Renal pelvis (tissue), 4 donors: ENCODE measurements around the gene TRABD2A. TPM values are rescaled to one million over a fixed set of nuclear protein-coding genes. Genes with fewer than 3 reads are reported as not detected.
"Not testable (repeated sequence)": the region's sequence is repeated elsewhere in the genome, so short reads cannot be mapped to it uniquely, and the experiment has no call there.

Experiments
- DNase-seq: peaks from one replicate; pipeline ENCODE4 v3.0.0-alpha.2; 2013
- polyA plus RNA-seq, 3 donors: library from polyadenylated mRNA; unstranded; fragments of 120-200 nt; gene quantifications; one replicate each; pipeline ENCODE4 v1.2.1, GENCODE V29; 2013; ENCODE audit not compliant: insufficient read length in 3 of 3

Gene TRABD2A
- polyA plus RNA-seq, 3 donors: 0.30 to 0.88 (median 0.36) TPM

DNA sequence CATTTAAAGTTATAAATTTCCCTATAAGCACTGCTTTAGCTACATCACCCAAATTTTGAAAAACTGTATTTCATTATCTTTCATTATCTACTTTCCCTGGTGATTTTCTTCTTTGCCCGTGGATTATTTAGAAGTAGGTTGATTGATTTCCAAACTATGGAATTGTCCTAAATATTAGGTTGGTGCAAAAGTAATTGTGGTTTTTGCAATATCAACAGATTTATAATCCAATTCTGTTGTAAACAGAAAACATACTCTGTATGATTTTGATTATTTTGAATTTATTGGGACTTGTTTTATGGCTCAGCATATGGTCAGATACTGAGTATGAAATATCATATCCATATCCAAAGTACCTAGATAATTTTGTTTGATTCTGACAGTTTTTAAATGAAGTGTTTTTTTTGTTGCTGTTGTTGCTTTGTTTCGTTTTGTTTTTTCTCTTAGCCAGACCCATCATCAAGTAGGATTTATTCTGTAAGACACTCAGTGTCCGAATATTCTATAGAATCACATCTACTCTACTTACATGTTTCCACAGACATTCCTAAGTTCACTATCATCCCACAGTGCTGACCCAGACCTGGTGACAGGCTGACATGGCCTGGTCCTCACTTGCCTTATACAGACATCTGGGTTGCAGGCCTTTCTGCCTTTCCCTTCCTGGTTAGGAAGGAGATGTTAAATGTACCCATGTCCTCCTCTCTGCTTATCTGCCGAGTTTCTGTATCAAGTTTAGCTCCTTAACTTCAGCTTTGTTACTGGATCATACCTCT lies 2.1 kb upstream of the TRABD2A start:
- no peak for DNase-seq

GRCh38 chr2:84882414-84882738 lies 1.5 kb upstream of the TRABD2A start:
- no peak for DNase-seq

DNA sequence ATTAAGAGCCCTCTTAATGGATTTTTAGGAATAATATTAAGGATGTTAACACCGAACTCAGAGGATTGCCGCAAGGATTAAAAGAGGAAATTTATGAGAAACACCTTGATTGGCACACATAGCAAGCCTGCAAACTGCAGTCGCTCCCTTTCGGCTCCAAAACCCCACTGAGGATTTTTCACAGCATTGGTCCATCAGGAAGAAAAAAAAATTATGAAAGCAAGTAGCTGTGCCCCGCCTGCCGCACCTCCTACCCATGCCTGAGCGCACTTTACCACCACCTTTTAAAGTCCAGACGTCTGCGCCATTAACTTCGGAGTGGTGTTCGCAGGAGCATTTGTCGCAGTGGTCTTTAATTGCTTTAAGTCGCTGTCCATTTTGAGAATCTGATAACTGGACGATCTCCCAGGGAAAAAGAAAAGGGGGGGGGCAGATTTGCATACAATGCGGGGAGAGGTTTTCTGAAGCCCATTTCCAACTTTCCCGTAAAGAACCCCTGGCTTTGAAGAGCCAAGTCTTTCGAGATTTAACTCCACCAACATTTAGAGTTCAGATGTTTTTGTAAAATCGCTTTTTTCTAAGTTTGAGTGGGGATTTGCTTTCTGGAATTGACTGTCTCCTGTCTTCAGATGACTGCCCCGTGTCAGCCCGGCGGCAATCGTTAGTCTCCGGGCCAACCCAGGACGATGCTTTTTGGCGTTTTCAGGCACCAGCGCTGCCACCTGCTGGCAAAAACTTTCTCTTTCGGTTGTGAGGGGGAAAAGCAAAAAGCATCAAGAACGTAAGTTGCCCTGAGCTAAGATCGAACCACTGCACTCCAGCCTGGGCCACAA lies 913 bp upstream of the TRABD2A start:
- peak; percentile 81 for DNase-seq

GRCh38 chr2:84880395-84880644 lies 564 bp downstream of the TRABD2A start:
- no peak for DNase-seq

DNA sequence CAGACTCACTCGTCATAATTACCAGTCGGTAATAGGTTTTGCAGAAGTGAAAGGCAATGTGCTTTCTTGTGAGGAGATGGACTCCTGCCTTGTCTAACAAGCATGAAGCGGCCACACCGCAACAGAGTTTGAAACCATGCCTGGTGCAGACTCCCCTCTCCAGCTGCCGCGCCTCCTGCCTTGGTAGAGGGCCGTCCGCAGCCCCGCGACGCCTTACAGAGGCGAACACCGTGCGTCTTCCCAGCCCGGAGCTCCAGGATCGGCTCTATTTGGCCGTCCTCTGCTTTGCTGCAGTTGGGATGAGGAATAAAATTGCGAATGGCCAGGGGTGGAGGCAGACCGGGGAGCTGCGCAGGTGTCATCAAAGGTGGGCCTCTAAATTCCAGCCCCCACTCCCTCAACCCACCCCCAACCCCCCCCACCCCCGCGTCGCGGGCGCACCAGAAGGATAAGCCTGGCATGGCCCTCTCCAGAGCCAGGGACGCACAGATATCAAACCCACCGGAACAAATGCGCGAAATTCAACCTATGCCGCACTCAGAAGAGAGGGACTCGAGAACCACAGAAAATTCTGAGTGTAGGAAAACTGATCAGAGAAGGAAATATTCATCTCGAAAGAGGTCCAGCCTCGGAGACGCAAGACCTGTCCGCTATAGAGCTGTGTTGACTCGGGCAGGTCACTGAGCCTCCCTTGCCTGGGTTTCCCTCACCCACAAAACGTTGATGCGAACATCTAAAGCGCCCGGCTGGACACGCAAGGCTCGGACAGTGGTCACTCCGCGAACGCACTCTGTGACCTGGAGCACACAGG lies 1.1 kb downstream of the TRABD2A start:
- DNase-seq: no peak

DNA sequence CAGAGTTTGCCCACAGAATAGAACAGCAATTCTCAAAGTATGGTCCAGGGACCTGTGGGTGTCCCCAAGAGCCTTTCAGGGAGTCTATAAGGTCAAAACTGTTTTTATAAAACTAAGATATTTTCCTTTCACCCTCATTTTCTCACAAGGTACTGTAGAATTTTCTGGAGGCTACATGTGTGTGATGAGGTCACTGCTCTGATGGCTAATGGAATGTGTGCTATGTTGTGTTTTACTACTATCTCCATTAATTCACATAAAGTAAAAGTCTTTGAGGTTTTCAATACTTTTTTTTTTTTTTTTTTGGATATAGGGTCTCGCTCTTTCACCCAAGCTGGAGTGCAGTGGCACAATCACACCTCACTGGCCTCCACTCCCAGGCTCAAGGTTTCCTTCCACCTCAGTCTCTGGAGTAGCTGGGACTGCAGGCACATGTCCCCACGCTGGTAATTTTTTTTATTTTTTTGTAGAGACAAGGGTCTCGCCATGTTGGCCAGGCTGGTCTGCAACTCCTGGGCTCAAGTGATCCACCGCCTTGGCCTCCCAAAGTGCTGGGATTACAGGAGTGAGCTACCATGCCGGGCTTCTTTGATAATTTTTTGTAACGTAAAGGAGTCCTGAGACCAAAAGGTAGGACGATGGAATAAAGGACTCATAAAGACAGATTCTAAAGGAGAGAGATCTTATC lies 1.8 kb downstream of the TRABD2A start:
- no peak for DNase-seq

DNA sequence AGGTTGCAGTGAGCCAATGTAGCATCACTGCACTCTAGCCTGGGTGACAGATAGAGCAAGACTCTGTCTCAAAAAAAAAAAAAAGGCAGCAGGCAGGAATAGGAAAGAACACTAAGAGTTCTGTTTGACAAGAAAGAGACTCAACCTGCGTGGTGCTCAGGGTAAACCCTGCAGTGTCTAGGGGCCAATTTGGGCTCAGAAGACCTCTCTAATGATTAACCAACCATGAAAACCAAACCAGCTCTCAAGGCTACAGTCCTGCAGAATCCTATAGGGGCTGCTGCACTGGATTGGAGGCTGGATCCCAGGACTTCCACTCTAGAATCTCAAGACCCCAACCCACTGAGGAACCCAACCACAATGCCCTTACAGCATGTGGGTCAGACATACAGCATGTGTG lies 2.4 kb downstream of the TRABD2A start:
- no peak for DNase-seq

GRCh38 chr2:84876369-84876768 lies 4.5 kb downstream of the TRABD2A start:
- no peak for DNase-seq

GRCh38 chr2:84875619-84876018 lies 5.3 kb downstream of the TRABD2A start:
- not testable (repeated sequence) for DNase-seq

GRCh38 chr2:84875213-84875560 lies 5.7 kb downstream of the TRABD2A start:
- DNase-seq: no peak

DNA sequence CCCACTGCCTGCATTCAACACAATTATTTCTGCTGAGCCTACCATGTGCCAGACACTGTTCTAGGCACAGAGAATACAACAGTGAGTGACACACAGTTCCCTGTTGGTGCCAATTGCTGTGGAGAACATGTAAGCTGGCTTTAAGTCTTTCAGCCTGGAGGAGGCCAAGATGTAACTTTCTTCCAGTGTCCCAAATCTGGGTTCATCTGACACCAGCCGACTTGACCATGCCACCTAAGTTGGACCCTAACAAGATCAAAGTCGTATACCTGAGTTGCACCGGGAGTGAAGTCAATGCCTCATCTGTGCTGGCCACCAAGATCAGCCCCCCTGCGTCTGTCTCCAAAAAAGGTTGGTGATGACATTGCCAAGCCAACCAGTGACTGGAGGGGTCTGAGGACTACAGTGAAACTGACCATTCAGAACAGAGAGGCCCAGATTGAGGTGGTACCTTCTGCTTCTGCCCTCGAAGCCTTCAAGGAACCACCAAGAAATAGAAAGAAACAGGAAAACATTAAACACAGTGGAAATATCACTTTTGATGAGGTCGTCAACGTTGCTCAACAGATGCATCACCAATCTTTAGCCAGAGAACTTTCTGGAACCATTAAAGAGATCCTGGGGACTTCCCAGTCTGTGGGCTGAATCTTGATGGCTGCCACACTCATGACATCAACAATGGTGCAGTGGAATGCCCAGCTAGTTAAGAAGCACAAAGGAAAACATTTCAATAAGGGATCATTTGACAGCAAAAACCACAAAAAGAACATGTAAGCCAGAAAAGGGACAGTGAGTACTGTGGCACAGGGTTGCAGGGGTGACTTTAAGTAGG lies 6.3 kb downstream of the TRABD2A start:
- DNase-seq: no peak

DNA sequence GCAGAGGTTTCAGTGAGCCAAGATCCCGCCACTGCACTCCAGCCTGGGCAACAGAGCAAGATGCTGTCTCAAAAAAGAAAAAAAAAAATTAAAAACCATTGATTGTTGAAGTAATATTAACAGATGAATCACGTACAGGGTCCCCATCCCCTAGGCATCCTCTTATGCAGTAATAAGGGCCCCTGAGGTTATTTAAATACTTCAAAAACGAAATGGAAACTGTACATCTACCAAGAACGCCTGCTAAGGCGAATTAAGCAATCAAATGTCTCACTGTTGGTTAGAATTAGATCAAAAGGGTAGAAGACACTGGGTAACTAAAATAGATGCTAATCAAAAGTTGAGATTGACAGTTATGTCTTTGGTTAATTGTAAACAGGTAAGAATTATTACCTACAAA lies 7.5 kb downstream of the TRABD2A start:
- no peak for DNase-seq

DNA sequence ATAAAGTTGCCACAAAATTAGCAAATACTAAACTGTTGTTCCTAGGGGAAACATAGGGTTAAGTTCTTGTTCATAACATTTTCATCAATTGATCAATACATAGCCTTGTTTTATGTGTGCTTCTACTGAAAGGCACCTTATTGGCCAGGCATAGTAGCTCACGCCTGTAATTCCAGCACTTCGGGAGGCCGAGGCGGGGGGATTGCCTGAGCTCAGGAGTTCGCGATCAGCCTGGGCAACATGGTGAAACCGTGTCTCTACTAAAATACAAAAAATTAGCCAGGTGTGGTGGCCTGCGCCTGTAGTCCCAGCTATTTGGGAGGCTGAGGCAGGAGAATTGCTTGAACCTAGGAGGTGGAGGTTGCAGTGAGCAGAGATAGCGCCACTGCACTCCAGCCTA lies 8.2 kb downstream of the TRABD2A start:
- DNase-seq: not testable (repeated sequence)

DNA sequence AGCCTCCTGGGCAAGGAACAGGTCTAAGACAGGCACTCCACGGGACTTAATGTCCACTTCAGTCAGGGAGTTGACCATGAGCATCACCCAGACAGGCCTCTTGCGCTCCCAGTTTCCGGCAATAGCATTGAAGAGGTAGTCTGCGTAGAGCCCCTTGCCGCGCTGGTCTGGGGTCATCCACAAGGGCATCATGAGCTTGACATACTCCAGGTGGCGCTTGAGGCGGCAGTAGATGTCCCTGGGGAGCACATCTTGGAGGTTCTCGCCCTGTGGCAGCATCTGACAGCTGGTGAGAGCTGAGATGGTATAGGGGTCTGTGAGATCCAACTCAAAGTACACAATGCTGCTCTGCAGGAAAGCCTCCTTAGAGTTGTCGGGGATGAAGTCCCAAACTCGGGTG lies 10.6 kb downstream of the TRABD2A start:
- no peak for DNase-seq

- not testable (repeated sequence) for DNase-seq
Measured at GRCh38 chr2:84868327-84868726, 12.6 kb downstream of the TRABD2A start.

- DNase-seq: no peak
Measured at GRCh38 chr2:84866122-84866521, 14.8 kb downstream of the TRABD2A start.

DNA sequence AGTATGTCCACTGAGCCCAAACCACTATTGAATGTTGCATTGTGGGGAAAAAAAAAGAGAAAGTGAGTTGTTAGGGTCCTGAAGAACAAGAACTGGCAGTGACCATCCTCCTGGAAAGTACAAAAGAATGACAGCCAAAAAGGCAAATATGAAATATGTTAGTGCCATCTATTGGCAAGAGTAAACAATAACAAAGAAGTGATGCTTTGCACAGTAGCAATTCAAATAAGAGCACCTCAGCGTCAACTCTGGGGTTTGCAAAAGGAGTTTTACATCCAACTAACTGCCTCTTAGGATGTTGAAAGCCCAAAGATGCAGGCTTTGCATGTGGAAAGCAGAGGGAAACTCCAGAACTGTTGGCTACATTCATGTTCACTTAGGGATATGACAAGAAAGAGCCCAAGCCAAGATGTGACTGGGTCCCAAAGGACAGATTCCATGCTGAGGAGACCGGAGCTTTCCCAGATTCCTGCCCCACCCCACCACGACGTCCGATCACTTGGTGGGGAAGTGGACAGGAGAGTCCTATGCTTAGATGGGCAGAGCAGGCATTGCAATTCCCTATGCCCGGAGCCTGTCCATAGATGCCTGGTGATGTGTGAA lies 15.6 kb downstream of the TRABD2A start:
- no peak for DNase-seq

DNA sequence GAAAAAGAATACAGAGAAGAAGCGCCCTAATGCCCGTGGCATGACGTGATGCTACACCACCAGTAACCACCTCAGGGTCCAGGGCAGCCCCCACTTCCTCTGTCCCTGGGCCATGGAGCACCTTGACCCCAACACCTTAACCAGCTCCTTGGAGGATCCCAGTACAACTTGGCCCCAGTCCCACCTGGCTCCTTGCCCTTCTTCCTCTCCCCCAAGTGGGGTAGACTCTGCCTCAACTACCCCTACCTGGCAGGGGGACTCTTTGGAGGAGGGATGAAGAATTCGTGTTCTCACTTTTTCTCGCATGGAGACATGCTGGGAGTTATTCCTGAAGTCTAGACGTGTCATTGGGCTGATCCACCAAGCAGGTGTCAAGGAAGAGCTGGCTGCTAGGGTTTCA lies 18.9 kb downstream of the TRABD2A start:
- no peak for DNase-seq

GRCh38 chr2:84861539-84861938 lies 19.3 kb downstream of the TRABD2A start:
- DNase-seq: no peak

GRCh38 chr2:84858937-84859336 lies 21.9 kb downstream of the TRABD2A start:
- no peak for DNase-seq

DNA sequence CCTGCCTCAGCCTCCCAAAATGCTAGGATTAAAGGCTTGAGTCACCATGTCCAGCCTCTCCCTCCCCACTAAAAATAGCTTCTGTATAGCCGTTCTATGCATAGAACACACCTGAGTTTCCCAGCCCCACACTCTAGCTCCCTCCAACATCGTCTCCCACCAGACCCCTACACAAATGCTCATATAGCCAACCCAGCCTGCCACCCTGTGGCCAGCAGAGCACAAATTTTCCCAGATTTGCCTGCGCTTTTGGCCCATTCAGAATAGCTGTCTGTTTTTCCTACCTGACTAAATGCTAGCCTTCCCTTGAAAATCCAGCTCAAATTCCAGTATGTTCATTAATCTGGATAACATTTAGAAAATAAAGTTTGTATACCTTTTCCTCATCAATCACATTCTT lies 22.8 kb downstream of the TRABD2A start:
- DNase-seq: no peak
